ENCODE data around the gene APOBEC3F. TPM values are rescaled to one million over a fixed set of nuclear protein-coding genes. Genes with fewer than 3 reads are reported as not detected.
A peak's percentile ranks its signal among the peaks of the same experiment; 100 is the strongest.

Gene APOBEC3F
- total RNA-seq, 1 experiment from 2014 or later = not detected

DNA sequence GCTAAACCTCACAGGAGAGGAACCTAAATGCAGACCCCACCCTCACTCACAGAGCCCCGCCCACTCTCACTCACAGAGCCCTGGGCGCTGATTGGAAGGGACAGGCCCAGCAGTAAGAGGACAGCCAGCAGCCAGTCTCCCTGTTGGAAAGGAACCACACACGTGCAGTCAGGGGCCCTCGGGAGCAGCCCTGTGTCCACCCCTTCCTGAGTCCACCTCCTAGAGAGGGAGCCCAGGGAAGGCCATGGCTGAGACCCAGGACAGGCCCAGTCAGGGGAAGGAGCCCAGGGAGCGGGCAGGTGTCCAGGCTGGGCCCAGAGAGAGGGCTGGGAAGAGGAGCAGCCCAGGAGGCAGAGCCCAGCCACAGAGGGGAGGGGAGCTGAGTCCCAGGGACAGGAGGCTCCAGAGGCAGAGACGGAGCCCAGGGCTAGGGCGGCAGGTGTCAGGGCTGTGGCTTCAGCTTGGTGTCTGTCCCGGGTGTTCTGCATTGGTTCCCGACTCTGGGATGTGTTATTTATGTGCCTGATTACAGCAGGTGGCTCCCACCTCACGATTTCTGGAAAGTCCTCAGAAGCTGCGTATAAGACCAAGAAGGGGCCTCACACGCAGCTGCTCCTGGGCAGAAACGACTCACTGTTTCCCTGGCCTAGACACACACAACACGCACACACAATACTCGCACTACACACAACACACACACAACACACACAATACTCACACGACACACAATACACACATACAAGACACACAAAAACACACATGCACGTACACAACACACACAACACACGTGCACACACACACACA is 47.4 kb downstream of the APOBEC3F start:
- ChIA-PET POLR2A (ENCODE audit: unreplicated experiment) (interaction anchor here (0.7 kb wide), 1 partner anchor 65 kb away, joined by 4 read pairs; no protein-coding TSS in a partner anchor), CTCF (no interaction called here)
- Histone ChIP-seq H4K20me1 (ENCODE audit: low read length) (no peaks in the 10 kb centered on the region), H3K9me3 (ENCODE audit: low read length) (no peaks in the 10 kb centered on the region), H3F3A (ENCODE audit: low read length, unreplicated experiment) (no peaks in the 10 kb centered on the region), H3K79me2 (ENCODE audit: low read length) (peaks cover 8% of the 10 kb centered on the region; the same call in 1 of the 2 replicates), H3K27me3 (ENCODE audit: low read length) (no peaks in the 10 kb centered on the region), H3K36me3 (ENCODE audit: low read depth, low read length) (no peaks in the 10 kb centered on the region), H3K4me2 (ENCODE audit: low read length) (no peak overlapping the region), H3K9me2 (replicated peaks; ENCODE audit: low read length) (no peaks in the 10 kb centered on the region), H3K27ac (ENCODE audit: low read length) (peak overlapping the region; percentile 18; the same call in 1 of the 2 replicates), H3K9ac (ENCODE audit: low read length) (no peak overlapping the region), H3K4me3 (ENCODE audit: low read length) (no peak overlapping the region), H3K4me1 (ENCODE audit: insufficient read depth, low read length) (peaks cover 34% of the 10 kb centered on the region), H2AFZ (ENCODE audit: low read length) (no peak overlapping the region)
- BruUV-seq (replicated peaks) = no TSS peak
- no peak for TF ChIP-seq EZH2phosphoT487 (IDR thresholded peaks at IDR 0.05; ENCODE audit: borderline replicate concordance, low read length)
- TF ChIP-seq, protein P1, sequence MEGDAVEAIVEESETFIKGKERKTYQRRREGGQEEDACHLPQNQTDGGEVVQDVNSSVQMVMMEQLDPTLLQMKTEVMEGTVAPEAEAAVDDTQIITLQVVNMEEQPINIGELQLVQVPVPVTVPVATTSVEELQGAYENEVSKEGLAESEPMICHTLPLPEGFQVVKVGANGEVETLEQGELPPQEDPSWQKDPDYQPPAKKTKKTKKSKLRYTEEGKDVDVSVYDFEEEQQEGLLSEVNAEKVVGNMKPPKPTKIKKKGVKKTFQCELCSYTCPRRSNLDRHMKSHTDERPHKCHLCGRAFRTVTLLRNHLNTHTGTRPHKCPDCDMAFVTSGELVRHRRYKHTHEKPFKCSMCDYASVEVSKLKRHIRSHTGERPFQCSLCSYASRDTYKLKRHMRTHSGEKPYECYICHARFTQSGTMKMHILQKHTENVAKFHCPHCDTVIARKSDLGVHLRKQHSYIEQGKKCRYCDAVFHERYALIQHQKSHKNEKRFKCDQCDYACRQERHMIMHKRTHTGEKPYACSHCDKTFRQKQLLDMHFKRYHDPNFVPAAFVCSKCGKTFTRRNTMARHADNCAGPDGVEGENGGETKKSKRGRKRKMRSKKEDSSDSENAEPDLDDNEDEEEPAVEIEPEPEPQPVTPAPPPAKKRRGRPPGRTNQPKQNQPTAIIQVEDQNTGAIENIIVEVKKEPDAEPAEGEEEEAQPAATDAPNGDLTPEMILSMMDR (conservative IDR thresholded peaks at IDR 0.05; ENCODE audit: low read depth, low read length) = no peak
- ATAC-seq (peak; percentile 4), DNase-seq (no peak)
- intact Hi-C loops (cut with micrococcal nuclease) = no loop called here

DNA sequence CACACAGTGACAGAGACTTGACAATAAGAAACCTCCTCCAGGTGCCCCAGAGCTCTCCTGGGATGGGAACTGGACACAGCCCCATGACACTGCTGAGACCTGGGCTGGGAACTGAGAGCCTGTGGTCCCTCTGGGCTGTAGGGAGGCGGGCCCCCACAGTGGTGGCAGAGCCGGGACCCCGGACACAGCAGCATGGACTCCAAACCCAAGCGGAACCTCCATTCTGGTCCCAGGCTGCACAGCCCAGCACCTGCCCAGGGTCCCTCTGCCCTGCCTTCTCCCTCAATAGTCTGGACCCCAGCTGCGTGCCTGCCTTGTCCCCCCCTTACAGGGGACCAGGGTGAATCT is 48.0 kb downstream of the APOBEC3F start:
- H3K9me3 ChIP-seq (ENCODE audit: low read length) = no peaks in the 10 kb centered on the region
- H3K79me2 ChIP-seq (ENCODE audit: low read length) = peaks cover 8% of the 10 kb centered on the region; the same call in 1 of the 2 replicates
- no peaks in the 10 kb centered on the region for H3K36me3 ChIP-seq (ENCODE audit: low read depth, low read length)
- H3K4me2 ChIP-seq (ENCODE audit: low read length) = no peak overlapping the region
- ATAC-seq (no peak), DNase-seq (no peak)
- peaks cover 34% of the 10 kb centered on the region for H3K4me1 ChIP-seq (ENCODE audit: insufficient read depth, low read length)
- intact Hi-C loops (cut with micrococcal nuclease) = no loop called here
- H3K4me3 ChIP-seq (ENCODE audit: low read length) = no peak overlapping the region
- no peak overlapping the region for H3K27ac ChIP-seq (ENCODE audit: low read length)
- no TSS peak for BruUV-seq (replicated peaks)
- POLR2A ChIA-PET (ENCODE audit: unreplicated experiment) = no interaction called here
- TF ChIP-seq, protein P1 (conservative IDR thresholded peaks at IDR 0.05; ENCODE audit: low read depth, low read length) = no peak
- TF ChIP-seq EZH2 (IDR thresholded peaks at IDR 0.05; ENCODE audit: low read length, unreplicated experiment) (no peak), EZH2phosphoT487 (IDR thresholded peaks at IDR 0.05; ENCODE audit: borderline replicate concordance, low read length) (no peak)
- H3K27me3 ChIP-seq (ENCODE audit: low read length) = no peaks in the 10 kb centered on the region
- H4K20me1 ChIP-seq (ENCODE audit: low read length) = no peaks in the 10 kb centered on the region
- H2AFZ ChIP-seq (ENCODE audit: low read length) = no peak overlapping the region
- no peak overlapping the region for H3K9ac ChIP-seq (ENCODE audit: low read length)
- H3F3A ChIP-seq (ENCODE audit: low read length, unreplicated experiment) = no peaks in the 10 kb centered on the region
- CTCF ChIA-PET = no interaction called here
- H3K9me2 ChIP-seq (replicated peaks; ENCODE audit: low read length) = no peaks in the 10 kb centered on the region

DNA sequence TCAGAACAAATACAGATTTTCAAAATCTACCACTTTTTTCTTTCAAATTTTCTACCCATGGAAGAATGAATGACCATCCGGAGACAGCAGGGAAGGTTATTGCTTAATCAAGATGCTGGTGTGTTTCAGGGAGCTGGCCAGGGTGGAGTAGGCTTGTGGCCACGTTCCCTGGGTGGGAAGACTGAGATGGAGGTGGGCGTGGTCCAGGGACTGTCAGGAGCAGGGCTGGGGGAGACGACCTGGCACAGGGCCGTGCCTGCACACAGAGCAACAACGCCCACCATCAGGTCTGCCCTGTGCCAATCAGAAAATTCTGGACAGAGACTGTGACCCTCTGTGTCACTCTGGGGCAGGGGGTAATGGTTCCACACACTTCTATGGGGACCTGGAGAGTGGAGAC is 49.3 kb downstream of the APOBEC3F start:
- Histone ChIP-seq H3K9me2 (replicated peaks; ENCODE audit: low read length) (no peaks in the 10 kb centered on the region), H3K4me1 (ENCODE audit: insufficient read depth, low read length) (peaks cover 34% of the 10 kb centered on the region), H2AFZ (ENCODE audit: low read length) (no peak overlapping the region), H3K9me3 (ENCODE audit: low read length) (no peaks in the 10 kb centered on the region), H3K9ac (ENCODE audit: low read length) (peak overlapping the region; percentile 81), H3K27ac (ENCODE audit: low read length) (peak overlapping the region; percentile 97), H3K27me3 (ENCODE audit: low read length) (no peaks in the 10 kb centered on the region), H3K4me2 (ENCODE audit: low read length) (peak overlapping the region; percentile 69), H3K36me3 (ENCODE audit: low read depth, low read length) (no peaks in the 10 kb centered on the region), H3K4me3 (ENCODE audit: low read length) (no peak overlapping the region), H3F3A (ENCODE audit: low read length, unreplicated experiment) (no peaks in the 10 kb centered on the region), H3K79me2 (ENCODE audit: low read length) (peaks cover 8% of the 10 kb centered on the region; the same call in 1 of the 2 replicates), H4K20me1 (ENCODE audit: low read length) (no peaks in the 10 kb centered on the region)
- POLR2A ChIA-PET (ENCODE audit: unreplicated experiment) = no interaction called here
- DNase-seq (peak; percentile 58), ATAC-seq (peak; percentile 9)
- CTCF ChIA-PET = no interaction called here
- intact Hi-C loops (cut with micrococcal nuclease) = loop anchor here (1.0 to 2.0 kb wide), 2 partner anchors 24 to 75 kb away; partner anchors contain the start of gene APOBEC3C
- no peak for TF ChIP-seq EZH2 (IDR thresholded peaks at IDR 0.05; ENCODE audit: low read length, unreplicated experiment)
- TF ChIP-seq, protein P1 (conservative IDR thresholded peaks at IDR 0.05; ENCODE audit: low read depth, low read length) = no peak
- BruUV-seq (replicated peaks) = TSS peak; percentile 86

Measured in PC-3 (cell line).